Brain microvascular endothelial cell (primary cell): ENCODE measurements around the gene ADAMTSL2.

Experiments
- DNase-seq: peaks from one replicate; pipeline ENCODE4 v3.0.0-alpha.2; 2020
- H3K27ac ChIP-seq: fragments of 250-450 bp; sonication (Bioruptor Pico); 2 replicates; pipeline ENCODE4 v1.5.1; 2020; ENCODE audit warnings: mild to moderate bottlenecking, moderate library complexity
- H3K27me3 ChIP-seq: fragments of 250-450 bp; sonication (Bioruptor Pico); replicated peaks from 2 replicates; pipeline ENCODE4 v1.5.1; 2020; ENCODE audit warnings: mild to moderate bottlenecking
- H3K36me3 ChIP-seq: fragments of 250-450 bp; sonication (Bioruptor Pico); replicated peaks from 2 replicates; pipeline ENCODE4 v1.5.1; 2020; ENCODE audit warnings: mild to moderate bottlenecking
- H3K4me3 ChIP-seq: 2 replicates; pipeline ENCODE4 v1.5.1; 2011; ENCODE audit warnings: low read depth, mild to moderate bottlenecking, control low read depth, low read length, moderate library complexity
- CTCF ChIP-seq: IDR thresholded peaks from 2 replicates; pipeline ENCODE4 v1.5.1; 2011; ENCODE audit warnings: low read depth, mild to moderate bottlenecking, moderate library complexity, low read length, control low read depth, inconsistent platforms; ENCODE audit errors: missing control alignments
- in situ Hi-C: cut with HindIII; loops from 2 replicates; pipeline ENCODE4 v1.10.0; 2017; ENCODE audit warnings: low sequenced_read_pairs, low pct_ligation_motif_present

ADAMTSL2 gene

GRCh38 chr9:133518706-133519449 lies 15.6 kb upstream of the ADAMTSL2 start:
- in situ Hi-C loops, result no loop called here
- Histone ChIP-seq H3K4me3 (no peak overlapping the region), H3K27ac (no peak overlapping the region), H3K27me3 (no peaks in the 10 kb centered on the region), H3K36me3 (no peaks in the 10 kb centered on the region)
- no peak for TF ChIP-seq CTCF
- no peak for DNase-seq

GRCh38 chr9:133519693-133520092 lies 14.8 kb upstream of the ADAMTSL2 start:
- in situ Hi-C loops, result no loop called here
- no peak for DNase-seq
- Histone ChIP-seq H3K36me3 (no peaks in the 10 kb centered on the region), H3K27ac (no peak overlapping the region), H3K4me3 (no peak overlapping the region), H3K27me3 (no peaks in the 10 kb centered on the region)
- no peak for TF ChIP-seq CTCF

- in situ Hi-C loops, result no loop called here
Measured at GRCh38 chr9:133520121-133520835, 14.2 kb upstream of the ADAMTSL2 start.

GRCh38 chr9:133521122-133522072 lies 13.1 kb upstream of the ADAMTSL2 start:
- in situ Hi-C loops, result no loop called here

More at GRCh38 chr9:133520121-133520835, 14.2 kb upstream of the ADAMTSL2 start:
- H3K36me3 ChIP-seq, result no peaks in the 10 kb centered on the region
- H3K27me3 ChIP-seq, result no peaks in the 10 kb centered on the region
- DNase-seq, result no peak
- H3K4me3 ChIP-seq, result no peak overlapping the region
- no peak overlapping the region for H3K27ac ChIP-seq
- no peak for TF ChIP-seq CTCF

More at GRCh38 chr9:133521122-133522072, 13.1 kb upstream of the ADAMTSL2 start:
- no peak for DNase-seq
- H3K36me3 ChIP-seq, result no peaks in the 10 kb centered on the region
- H3K27ac ChIP-seq, result no peak overlapping the region
- TF ChIP-seq CTCF, result no peak
- H3K27me3 ChIP-seq, result no peaks in the 10 kb centered on the region
- H3K4me3 ChIP-seq, result no peak overlapping the region
